ENCODE data around the gene ZNF185.

The ZNF185 gene

GRCh38 chrX:152893980-152894610 is 3.8 kb upstream of the ZNF185 start:
- peak; percentile 11 for DNase-seq (ENCODE audit: low spot score)
- no peak for TF ChIP-seq CTCF (IDR thresholded peaks at IDR 0.05; ENCODE audit: borderline replicate concordance, control extremely low read depth, extremely low read depth, insufficient read depth, missing control alignments)
- in situ Hi-C loops (cut with MboI; ENCODE audit: low sequenced_read_pairs, unreplicated experiment): no loop called here

GRCh38 chrX:152895121-152895520 is 2.7 kb upstream of the ZNF185 start:
- no peak for TF ChIP-seq CTCF (IDR thresholded peaks at IDR 0.05; ENCODE audit: borderline replicate concordance, control extremely low read depth, extremely low read depth, insufficient read depth, missing control alignments)
- in situ Hi-C loops (cut with MboI; ENCODE audit: low sequenced_read_pairs, unreplicated experiment): no loop called here
- DNase-seq (ENCODE audit: low spot score): no peak

- TF ChIP-seq CTCF (IDR thresholded peaks at IDR 0.05; ENCODE audit: borderline replicate concordance, control extremely low read depth, extremely low read depth, insufficient read depth, missing control alignments): no peak
- in situ Hi-C loops (cut with MboI; ENCODE audit: low sequenced_read_pairs, unreplicated experiment): no loop called here
- DNase-seq (ENCODE audit: low spot score): no peak
Measured at GRCh38 chrX:152895724-152896420, 2.0 kb upstream of the ZNF185 start.

- TF ChIP-seq CTCF (IDR thresholded peaks at IDR 0.05; ENCODE audit: borderline replicate concordance, control extremely low read depth, extremely low read depth, insufficient read depth, missing control alignments): no peak
- DNase-seq (ENCODE audit: low spot score): no peak
- in situ Hi-C loops (cut with MboI; ENCODE audit: low sequenced_read_pairs, unreplicated experiment): no loop called here
Measured at GRCh38 chrX:152896450-152896849, 1.4 kb upstream of the ZNF185 start.

- no peak for DNase-seq (ENCODE audit: low spot score)
- in situ Hi-C loops (cut with MboI; ENCODE audit: low sequenced_read_pairs, unreplicated experiment): no loop called here
- TF ChIP-seq CTCF (IDR thresholded peaks at IDR 0.05; ENCODE audit: borderline replicate concordance, control extremely low read depth, extremely low read depth, insufficient read depth, missing control alignments): no peak
Measured at GRCh38 chrX:152898442-152898841, 575 bp downstream of the ZNF185 start.

- in situ Hi-C loops (cut with MboI; ENCODE audit: low sequenced_read_pairs, unreplicated experiment): no loop called here
- no peak for TF ChIP-seq CTCF (IDR thresholded peaks at IDR 0.05; ENCODE audit: borderline replicate concordance, control extremely low read depth, extremely low read depth, insufficient read depth, missing control alignments)
- no peak for DNase-seq (ENCODE audit: low spot score)
Measured at GRCh38 chrX:152899111-152899873, 1.4 kb downstream of the ZNF185 start.

All from GM13976 (cell line).